Jurkat, Clone E6-1 (cell line): ENCODE data around the gene ASPSCR1.
A peak's percentile ranks its signal among the peaks of the same experiment; 100 is the strongest.

Experiments used
- DNase-seq: peaks from one replicate; pipeline ENCODE4 v3.0.0-alpha.2; 2011; ENCODE audit warnings: low read depth, low spot score
- H3K4me3 ChIP-seq: 2 replicates; pipeline ENCODE4 v1.5.1; 2011; ENCODE audit warnings: mild to moderate bottlenecking, low read length, control low read depth, moderate library complexity

ASPSCR1 gene

DNA sequence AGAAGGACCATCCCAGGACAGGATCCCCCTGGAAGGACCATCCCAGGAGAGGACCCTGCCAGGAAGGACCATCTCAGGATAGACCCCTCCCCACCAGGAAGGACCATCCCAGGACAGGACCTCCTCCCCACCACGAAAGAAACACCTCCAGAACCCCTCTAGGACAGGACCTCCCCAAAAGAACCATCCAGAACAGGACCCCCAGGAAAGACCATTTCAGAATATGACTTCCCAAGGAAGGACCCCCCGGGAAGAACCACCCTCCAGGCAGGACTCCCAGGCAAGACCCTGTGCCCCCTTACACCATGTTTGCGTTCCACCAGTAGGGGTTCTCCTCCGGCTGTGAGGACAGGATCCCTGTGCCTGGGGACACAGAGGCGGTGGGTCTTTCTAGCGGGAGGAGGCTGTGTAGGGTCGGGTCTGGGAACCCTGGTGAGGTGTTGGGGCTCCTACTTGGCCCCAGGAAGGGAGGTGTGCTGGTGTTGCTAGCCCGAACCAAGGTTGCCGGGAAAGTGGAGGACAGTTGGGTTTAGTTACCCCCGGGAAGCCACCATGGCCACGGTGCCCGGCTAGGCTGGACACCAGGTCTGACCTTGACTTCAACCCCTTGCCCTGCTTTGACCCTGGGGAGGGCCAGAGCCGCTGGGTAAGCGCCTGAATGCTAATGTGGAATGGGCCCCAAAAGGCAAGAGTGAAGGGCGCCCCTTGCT is 18.6 kb upstream of the ASPSCR1 start:
- no peak for DNase-seq
- peak overlapping the region; percentile 33 for H3K4me3 ChIP-seq

DNA sequence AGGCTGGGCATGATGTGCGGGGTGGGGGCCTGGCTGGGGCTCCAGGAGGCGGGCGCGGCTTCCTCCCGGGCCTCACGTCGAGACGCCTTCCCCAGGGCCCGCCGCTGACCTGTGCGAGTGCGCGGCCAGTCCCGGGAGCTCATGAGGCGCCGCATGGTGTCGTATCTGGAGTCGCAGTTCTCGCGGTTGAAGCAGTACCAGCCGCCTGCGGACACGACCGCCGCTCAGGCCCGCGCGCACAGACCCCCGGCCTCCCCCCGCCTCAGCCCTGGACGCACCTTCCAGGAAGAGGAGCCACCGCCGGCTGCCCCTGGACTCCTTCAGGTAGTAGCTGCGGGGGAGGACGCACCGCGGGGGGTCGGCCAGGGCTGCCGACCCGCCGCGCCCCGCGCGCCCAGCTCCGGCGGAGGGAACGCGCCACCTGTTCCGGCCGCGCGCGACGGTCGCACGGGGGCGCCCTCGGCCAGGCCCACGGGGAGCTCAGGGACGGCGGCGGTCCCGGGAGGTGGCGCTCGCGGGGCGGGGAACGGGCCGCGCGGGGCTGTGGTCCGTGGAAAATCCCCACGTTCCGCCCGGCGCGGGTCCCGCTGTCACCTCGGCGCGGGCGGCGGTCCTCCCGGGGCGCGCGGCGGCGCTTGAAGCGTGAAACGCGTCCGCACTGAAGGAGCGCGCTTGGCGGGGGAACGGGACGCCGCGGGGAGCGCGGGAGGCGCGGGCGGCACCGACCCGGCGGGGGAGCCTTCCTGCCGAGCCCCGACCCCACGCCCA is 17.9 kb upstream of the ASPSCR1 start:
- H3K4me3 ChIP-seq, result peak overlapping the region; percentile 33
- DNase-seq, result no peak

DNA sequence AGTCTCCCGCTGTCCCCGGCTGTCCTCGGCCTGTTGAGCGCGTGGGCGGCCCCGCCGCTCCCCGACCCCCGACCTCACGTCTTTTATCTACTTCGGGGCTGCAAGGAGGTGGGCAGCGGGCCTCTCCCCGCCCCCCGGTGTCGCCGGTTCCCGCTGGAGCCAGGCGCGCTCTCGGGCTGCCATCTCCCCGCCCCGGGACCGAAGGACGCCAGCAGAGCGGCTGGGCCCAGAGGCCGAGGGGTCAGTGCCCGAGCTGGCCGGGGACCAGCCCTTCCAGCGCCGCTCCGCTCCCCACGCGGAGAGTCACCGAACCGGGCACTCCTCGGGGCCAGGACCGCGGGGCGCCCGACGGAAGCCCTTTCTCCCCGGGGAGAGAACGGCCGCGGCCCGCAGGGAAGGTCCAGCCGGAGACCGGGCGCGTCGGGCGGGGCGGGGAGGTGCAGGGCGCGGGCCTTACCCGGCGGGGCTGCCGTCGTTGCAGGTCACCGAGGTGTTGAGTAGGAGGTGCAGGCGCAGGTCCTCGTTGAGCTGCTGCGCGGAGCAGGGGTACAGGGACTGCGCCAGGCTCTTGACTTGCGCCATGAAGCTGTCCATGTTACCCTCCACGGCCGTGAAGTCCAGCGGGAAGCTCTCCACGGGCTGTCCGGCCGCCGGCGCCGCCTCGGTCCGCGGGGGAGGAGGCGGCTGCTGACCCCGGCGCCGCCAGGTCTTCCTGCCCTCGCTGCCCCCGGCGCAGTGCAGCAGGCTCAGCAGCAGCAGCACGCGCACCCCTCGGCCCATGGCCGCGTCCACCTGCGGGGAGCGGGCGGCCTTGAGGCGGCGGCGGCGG is 17.1 kb upstream of the ASPSCR1 start:
- H3K4me3 ChIP-seq, result no peak overlapping the region
- no peak for DNase-seq

DNA sequence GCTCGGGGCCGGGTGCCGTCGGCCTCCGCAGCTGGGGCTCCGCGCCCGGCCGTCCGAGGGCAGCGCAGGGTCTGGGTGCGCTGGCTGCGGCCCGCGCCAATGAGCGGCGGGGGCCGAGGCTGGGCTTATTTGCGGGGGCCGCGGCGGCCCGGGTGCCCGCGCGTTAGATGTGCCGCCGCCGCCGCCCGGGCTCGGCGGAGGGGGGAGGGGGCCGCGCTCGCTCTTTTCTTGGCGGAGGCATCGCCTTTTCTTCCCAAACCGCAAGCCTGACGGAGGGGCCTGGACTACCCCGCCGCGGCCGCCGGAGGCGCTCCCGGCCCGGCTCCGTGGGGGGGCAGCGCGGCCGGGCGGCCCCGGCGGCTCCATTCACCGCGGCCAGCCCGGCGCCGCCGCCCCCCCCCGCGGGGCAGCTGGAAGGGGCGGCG is 16.3 kb upstream of the ASPSCR1 start, which contains the start of gene NOTUM:
Gene NOTUM, minus strand, starts transcription at position 101 of the 425 bp plus-strand sequence. CDS start 278 bp downstream, outside the sequence.
- no peak for DNase-seq
- H3K4me3 ChIP-seq, result no peak within 1 kb of the TSS

DNA sequence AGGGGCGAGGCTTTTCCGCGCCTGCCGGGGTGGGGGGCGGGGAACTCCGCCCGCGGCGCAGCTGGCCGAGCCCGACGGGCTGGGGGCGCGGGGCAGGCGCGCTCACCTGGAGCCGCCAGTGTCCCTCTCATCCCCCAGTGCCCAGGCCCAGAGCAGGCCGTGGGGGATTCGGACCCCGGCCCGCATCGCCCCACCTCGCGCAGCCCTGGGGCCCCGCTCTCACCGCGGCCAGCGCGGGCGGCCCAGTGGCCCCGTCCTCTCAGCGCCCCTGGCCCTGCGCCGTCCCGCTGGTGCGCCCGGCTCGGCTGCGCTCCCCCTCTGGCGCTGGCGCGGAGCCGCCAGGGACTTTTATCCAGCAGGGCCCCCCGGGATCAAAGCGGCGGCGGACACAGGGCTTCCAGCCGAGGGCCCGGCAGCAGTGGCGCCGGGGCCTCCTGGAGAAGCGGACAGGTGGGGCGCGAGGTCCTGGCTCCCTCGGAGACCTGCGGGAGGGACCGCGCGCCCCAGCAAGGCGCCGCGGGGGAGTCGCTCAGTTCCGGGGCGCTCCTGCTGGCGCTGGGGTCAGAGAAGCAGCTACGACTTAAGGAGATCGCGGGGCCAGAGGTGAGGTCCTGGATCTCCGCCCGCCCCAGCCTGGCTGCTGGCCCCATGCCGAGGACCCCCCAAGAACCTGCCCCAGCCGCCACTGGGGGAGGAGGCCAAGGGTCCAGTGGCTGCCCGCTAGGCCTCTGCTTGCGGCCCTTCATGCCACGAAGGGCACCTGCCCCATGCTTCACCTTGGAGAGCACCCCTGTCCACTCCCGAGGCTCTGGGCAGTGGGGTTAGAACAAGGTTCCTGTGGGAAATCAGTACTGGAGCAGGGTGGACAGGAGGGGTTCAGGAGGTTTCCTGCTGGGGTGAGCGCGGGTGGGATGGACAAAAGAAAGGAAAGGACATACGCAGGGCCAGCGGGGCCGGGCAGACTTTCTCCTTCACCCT is 15.6 kb upstream of the ASPSCR1 start:
- no peak for DNase-seq
- H3K4me3 ChIP-seq, result no peak overlapping the region

DNA sequence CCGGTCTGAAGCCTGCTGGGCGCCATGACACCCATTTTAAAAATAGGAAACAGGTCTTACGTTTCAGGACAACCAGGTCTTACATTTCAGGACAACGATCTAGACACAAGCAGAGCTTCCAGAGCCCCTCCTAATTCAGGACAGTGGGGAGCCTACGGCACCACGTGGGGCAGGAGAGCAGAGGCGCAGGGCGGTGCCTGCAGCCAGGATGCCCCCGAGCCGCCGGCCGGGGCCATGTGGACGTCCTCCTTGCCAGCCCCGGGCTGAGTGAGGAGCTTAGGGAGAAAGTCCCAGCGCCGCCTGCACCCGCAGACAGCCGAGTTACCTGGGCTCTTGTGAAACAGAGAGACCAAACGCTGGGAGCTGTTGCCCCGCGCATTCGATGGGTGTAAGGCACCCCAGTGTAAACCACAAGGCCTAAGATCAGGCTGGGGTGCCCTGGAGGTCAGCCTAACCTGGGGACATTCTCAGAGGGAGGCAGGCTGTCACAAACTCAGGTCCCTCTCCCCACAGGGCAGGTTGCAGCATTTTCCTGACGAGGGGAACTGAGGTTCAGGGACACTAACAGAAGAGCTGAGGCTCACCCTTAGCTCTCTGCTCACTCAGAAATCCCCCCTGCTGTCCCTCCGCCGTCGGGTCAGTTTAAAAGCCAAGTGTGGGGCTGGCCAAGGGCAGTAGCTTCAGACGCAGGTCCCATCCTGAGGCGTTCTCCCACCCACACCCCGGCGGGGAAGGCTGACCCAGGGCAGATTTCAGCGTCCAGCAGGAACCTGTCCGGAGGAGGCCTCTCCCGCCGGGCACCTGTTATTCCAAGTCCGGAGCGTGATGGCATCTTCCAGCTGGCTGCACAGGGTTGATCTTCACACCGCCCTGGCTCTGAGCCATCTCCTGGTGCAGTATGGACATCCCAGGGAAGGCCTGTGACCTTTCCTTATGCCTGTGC is 14.7 kb upstream of the ASPSCR1 start:
- no peak overlapping the region for H3K4me3 ChIP-seq
- DNase-seq, result no peak

DNA sequence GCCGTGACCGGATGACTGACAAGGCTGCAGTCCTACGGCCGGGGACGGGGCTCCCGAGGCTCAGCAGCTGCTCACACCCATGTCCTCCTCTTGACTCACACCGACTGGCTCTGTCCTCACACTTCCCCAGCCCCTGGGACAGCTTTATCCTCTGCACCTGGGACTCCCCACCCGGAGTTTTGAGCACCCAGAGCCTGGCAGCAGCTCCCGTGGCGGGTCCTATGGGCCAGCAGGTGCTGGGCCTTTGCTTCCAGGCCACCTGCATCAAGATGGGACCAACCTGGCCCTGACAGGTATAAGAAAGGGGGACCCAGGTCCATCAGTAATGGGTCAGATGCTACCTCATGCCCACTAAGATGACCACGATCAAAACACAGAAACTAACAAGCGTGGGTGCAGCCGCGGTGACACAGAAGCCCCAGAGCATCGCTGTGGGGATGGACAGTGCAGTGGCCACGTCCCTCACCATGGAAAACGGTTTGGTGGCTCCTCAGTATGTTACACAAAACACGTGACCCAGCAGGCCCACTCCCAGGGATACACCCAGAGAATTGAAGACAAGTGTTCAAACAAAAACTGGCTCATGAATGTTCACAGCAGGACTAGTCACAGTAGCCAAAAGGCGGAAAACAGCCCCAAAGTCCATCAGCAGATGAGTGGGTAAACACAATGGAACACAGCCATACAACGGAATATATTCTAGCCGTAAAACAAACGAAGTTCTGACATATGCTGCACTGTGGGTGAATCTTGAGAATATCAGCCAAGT is 13.2 kb upstream of the ASPSCR1 start:
- DNase-seq, result no peak
- H3K4me3 ChIP-seq, result no peak overlapping the region

DNA sequence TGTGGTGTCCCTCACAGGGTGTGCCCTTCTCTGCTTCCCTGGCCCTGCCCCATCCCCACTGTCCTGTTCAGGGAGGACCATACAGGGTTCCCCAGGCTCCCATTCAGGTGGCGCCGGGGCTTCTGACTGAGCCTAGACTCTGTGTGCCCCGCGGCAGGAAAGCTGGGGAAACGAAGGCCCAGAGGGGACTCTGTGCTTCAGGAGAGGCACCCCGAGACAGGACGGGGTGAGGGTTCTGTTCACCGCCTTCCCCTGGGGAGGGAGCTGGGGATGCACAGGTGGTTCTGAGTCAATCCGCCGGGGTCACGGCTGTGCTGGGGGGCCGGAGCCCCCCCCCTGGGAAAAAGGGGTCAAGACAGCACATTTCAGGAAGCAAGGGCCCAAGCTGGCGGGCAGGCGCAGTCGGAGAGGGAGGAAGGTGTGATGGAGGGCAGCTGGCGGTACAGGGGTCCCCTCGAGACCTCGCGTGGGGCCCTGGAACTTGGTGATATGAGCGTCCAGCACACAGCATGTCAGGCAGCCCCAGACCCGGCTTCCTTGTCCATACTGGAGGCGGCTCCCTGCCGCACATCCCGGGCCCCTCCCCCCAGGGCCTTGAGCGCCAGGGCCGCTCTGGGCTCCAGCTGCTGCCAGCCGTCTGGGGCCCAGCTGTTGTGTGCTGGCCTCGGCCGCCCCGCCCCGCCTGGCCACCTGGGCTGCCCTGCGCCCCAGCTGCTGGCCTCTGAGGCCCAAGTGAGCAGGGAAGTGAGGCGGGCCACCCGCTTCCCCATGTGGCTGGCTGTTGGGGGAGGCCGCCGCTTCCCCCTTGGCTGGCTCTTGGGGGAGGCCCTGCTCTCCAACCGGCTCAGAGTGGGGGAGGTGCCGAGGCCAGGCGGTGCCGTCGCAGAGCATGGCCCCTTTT is 10.8 kb upstream of the ASPSCR1 start:
- no peak overlapping the region for H3K4me3 ChIP-seq
- no peak for DNase-seq

DNA sequence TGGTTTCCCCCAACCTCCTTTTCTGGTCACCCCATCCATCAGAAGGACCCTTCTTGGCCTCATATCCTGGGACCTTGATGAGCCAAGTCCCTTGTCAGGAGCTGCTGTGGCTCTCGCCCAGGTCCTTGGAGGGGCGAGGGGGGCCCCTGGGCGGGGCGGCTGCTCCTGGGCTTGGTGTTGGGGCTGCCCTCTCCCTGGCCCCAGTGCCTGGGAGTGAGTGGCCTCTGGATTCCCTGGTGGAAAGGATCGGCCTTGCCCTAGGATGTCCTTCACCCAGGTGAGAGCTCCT is 10.2 kb upstream of the ASPSCR1 start:
- no peak for DNase-seq
- H3K4me3 ChIP-seq, result no peak overlapping the region

DNA sequence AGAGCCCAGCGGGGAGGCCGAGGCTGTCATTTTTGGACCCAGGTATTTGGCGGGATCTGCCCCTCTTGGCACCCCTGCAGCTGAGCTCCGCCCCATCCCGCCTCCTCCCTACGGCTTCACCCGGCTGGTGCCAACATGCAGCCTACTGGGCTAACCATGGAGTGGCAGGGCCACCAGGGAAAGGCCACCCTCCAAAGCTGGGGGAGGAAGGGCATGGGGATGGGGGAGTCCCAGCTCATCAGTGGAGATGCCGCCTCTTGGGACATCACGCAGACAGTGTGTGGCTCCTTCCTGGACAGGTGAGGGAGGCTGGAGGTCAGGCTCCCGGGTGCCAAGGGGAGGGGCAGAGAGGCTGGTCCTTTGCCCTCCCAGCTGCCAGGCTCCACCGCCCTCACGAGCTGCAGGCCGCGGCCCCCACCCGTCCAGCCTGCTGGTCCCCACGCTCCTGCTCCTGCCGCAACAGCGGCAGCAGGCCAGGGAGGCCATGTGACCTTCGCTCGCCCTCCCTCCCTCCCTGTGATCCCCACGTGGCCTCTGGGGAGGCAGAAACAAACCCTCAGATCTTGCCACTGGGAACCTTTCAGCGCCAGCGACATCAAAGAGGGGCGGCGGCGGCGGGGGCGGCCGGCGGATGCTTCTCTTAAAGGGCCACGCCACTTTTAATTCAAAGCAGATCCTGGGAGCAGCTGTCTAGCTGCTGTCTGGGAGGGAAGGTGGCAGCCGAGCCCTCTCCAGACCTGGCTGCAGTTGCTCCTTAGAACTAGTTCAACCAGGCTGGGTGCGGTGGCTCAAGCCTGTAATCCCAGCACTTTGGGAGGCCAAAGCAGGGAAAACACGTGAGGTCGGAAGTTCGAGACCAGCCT is 9.7 kb upstream of the ASPSCR1 start:
- peak overlapping the region; percentile 46 for H3K4me3 ChIP-seq
- peak; percentile 91 for DNase-seq

DNA sequence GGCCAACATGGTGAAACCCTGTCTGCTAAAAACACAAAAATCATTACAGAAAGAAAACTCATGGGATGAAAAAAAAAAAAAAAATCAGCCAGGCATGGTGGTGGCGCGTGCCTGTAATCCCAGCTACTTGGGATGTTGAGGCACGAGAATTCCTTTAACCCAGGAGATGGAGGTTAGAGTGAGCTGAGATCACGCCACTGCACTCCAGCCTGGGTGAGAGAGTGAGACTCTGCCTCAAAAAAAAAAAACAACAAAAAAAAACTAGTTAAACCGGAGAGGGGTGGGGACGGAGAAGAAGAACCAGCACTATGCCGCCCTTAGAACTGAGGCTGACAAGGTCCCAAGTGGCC is 9.1 kb upstream of the ASPSCR1 start:
- no peak for DNase-seq
- no peak overlapping the region for H3K4me3 ChIP-seq

DNA sequence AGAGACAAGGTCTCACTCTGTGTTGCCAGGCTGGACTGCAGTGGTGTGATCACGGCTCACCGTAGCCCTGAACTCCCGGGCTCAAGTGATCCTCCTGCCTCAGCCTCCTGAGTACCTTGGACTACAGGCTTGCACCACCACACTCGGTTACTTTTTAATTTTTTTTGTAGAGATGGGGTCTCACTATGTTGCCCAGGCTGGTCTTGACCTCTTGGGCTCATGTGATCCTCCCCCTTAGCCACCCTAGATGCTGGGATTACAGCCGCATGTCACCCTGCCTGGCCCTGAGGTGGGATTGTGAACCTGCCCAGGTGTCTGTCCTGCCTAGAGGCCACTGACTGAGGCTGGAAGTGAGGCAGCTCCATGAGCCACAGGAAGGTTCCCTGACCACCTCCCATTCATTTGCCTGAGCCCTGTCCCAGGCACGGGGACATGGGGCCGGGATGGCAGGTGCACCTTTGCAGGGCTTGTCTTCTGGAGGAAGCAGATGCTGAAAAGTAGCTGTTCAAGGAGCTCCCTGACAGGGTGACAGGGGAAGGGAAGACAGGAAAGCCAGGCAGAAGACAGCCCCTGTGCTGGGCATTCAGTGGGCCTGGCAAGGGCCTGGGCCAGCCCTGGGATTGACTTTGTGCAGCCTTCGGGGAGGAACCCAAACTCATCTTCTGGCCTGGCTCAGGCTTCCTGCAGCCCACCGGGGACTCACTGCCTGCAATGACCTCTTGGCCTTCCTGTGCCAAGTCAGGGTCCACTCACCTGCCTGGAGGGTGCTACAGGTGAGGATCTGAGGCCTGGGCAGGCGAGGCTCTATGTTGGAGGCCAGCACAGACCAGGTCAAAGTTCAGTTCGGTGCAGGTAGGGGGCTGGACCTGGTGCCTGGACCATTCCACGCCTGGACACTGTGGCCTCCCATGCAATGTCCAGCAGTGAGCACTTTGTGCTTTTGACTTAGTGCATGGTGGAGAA is 8.3 kb upstream of the ASPSCR1 start:
- no peak for DNase-seq
- no peak overlapping the region for H3K4me3 ChIP-seq

DNA sequence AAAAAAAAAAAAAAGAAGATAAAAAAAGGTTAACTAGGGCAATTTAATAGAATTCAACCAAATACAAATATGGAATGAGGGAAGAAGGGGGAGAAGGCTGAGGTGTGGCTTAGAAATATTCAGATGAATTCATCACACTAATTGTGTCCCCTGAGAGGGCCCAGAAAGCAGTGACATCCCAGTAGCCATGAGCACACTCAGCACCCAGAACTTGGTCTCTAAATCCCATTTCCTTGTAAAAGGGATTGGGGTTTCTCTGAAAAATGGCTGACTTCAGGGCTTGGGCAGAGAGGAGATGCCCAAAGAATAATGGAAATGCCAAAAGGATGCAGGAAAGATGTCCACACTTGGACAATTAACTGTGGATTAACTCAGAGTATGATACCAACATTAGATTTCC is 4.0 kb upstream of the ASPSCR1 start:
- H3K4me3 ChIP-seq, result no peak overlapping the region
- DNase-seq, result no peak
